K562 (cell line): ENCODE measurements around the gene STT3B. TPM values are rescaled to one million over a fixed set of nuclear protein-coding genes. Genes with fewer than 3 reads are reported as not detected.
A peak's percentile ranks its signal among the peaks of the same experiment; 100 is the strongest.

Experiments used
- ATF1 ChIP-seq, 2 experiments: fragments of 450-650 bp in 1 of 2; IDR thresholded peaks; 2 replicates each; pipeline ENCODE4 v1.6.1; 2016; ENCODE audit warnings: missing compliant biosample characterization in 1 of 2, missing genetic modification characterization in 1 of 2
- CBFB ChIP-seq: sonication (generic); formaldehyde crosslinking; IDR thresholded peaks from 2 replicates; pipeline ENCODE4 v1.4.0; 2020; ENCODE audit warnings: mild to moderate bottlenecking, missing genetic modification reagents
- CREB1 ChIP-seq, 2 experiments: sonication (generic) in 1 of 2; formaldehyde crosslinking in 1 of 2; IDR thresholded peaks; 2 replicates each; pipeline versions ENCODE4 v1.6.1 to v1.8.0; 2012 to 2022; ENCODE audit warnings: inconsistent platforms in 1 of 2, mild to moderate bottlenecking in 1 of 2, missing genetic modification reagents in 1 of 2, moderate library complexity in 1 of 2
- CREBBP ChIP-seq: IDR thresholded peaks from one replicate; pipeline ENCODE4 v1.6.1; 2012; ENCODE audit warnings: low read depth, mild to moderate bottlenecking, control low read depth, inconsistent platforms, low read length
- CREM ChIP-seq: IDR thresholded peaks from 2 replicates; pipeline ENCODE4 v1.6.1; 2014; ENCODE audit warnings: antibody characterized with exemption, low read depth
- ETS2 ChIP-seq: IDR thresholded peaks from 2 replicates; pipeline ENCODE4 v1.6.1; 2016; ENCODE audit warnings: borderline replicate concordance, missing genetic modification characterization, mild to moderate bottlenecking, moderate library complexity, missing compliant biosample characterization; ENCODE audit not compliant: poor library complexity, severe bottlenecking
- GABPB1 ChIP-seq: sonication (generic); formaldehyde crosslinking; IDR thresholded peaks from 2 replicates; pipeline ENCODE4 v1.8.0; 2022; ENCODE audit warnings: mild to moderate bottlenecking, missing genetic modification reagents
- HES1 ChIP-seq: fragments of 450-650 bp; IDR thresholded peaks from 2 replicates; pipeline ENCODE4 v1.6.1; 2016; ENCODE audit warnings: low read depth, mild to moderate bottlenecking, moderate library complexity
- HNRNPK ChIP-seq: fragments of 200-400 bp; formaldehyde crosslinking; IDR thresholded peaks from one replicate; pipeline ENCODE4 v1.6.1; 2018; ENCODE audit warnings: mild to moderate bottlenecking, low read depth, low read length; ENCODE audit not compliant: poor library complexity, severe bottlenecking
- ID3 ChIP-seq, 2 experiments: fragments of 250-450 bp in 1 of 2; fragments of 450-650 bp in 1 of 2; sonication (Bioruptor Pico) in 1 of 2; IDR thresholded peaks; 2 replicates each; pipeline versions ENCODE4 v1.6.1 to v1.8.0; 2016 to 2021; ENCODE audit warnings: mild to moderate bottlenecking in 2 of 2, moderate library complexity in 2 of 2, missing compliant biosample characterization in 1 of 2, missing genetic modification characterization in 1 of 2
- KAT8 ChIP-seq: fragments of 450-650 bp; IDR thresholded peaks from 2 replicates; pipeline ENCODE4 v1.6.1; 2016; ENCODE audit warnings: low read depth, mild to moderate bottlenecking
- MBD1 ChIP-seq: fragments of 250-450 bp; sonication (Bioruptor Pico); IDR thresholded peaks from 2 replicates; pipeline ENCODE4 v1.8.0; 2022; ENCODE audit warnings: inconsistent platforms
- MECOM ChIP-seq: fragments of 250-450 bp; sonication (Bioruptor Pico); IDR thresholded peaks from 2 replicates; pipeline ENCODE4 v1.8.0; 2022; ENCODE audit warnings: inconsistent platforms
- NCOA1 ChIP-seq: fragments of 450-650 bp; IDR thresholded peaks from 2 replicates; pipeline ENCODE4 v1.6.1; 2016; ENCODE audit warnings: low read depth
- NCOA2 ChIP-seq, 2 experiments: fragments of 450-650 bp; IDR thresholded peaks; 2 replicates each; pipeline ENCODE4 v1.6.1; 2018; ENCODE audit warnings: mild to moderate bottlenecking in 2 of 2, moderate library complexity in 1 of 2; ENCODE audit not compliant: partially characterized antibody in 2 of 2
- NCOA6 ChIP-seq: fragments of 450-650 bp; IDR thresholded peaks from 2 replicates; pipeline ENCODE4 v1.6.1; 2017; ENCODE audit warnings: mild to moderate bottlenecking
- PHB2 ChIP-seq: fragments of 450-650 bp; IDR thresholded peaks from 2 replicates; pipeline ENCODE4 v1.6.1; 2017; ENCODE audit warnings: low read depth
- SP1 ChIP-seq: sonication (generic); formaldehyde crosslinking; IDR thresholded peaks from 2 replicates; pipeline ENCODE4 v1.8.1; 2022; ENCODE audit warnings: mild to moderate bottlenecking, missing genetic modification reagents
- SREBF1 ChIP-seq: fragments of 150-350 bp; IDR thresholded peaks from 2 replicates; pipeline ENCODE4 v1.6.1; 2014; ENCODE audit warnings: antibody characterized with exemption, low read depth, low read length, borderline replicate concordance
- TRIM28 ChIP-seq: fragments of 450-650 bp; IDR thresholded peaks from 2 replicates; pipeline ENCODE4 v1.6.1; 2017
- ZBTB7A ChIP-seq: IDR thresholded peaks from 2 replicates; pipeline ENCODE4 v1.6.1; 2011; ENCODE audit warnings: low read depth, mild to moderate bottlenecking, low read length, moderate library complexity, borderline replicate concordance; ENCODE audit not compliant: control insufficient read depth
- ZFP91 ChIP-seq: sonication (generic); formaldehyde crosslinking; IDR thresholded peaks from 2 replicates; pipeline ENCODE4 v1.8.0; 2022; ENCODE audit warnings: mild to moderate bottlenecking, missing genetic modification reagents
- ZNF146 ChIP-seq: IDR thresholded peaks from one replicate; pipeline ENCODE4 v1.6.1; 2018; ENCODE audit warnings: missing compliant biosample characterization; ENCODE audit not compliant: unreplicated experiment
- ZNF174 ChIP-seq: fragments of 250-450 bp; sonication (Bioruptor Pico); IDR thresholded peaks from 2 replicates; pipeline ENCODE4 v1.4.0; 2020; ENCODE audit warnings: mild to moderate bottlenecking
- ZNF239 ChIP-seq: fragments of 250-450 bp; sonication (Bioruptor Pico); IDR thresholded peaks from 2 replicates; pipeline ENCODE4 v1.4.0; 2020; ENCODE audit warnings: mild to moderate bottlenecking
- ZNF696 ChIP-seq: fragments of 250-450 bp; sonication (Bioruptor Pico); conservative IDR thresholded peaks from 2 replicates; pipeline ENCODE4 v1.4.0; 2020; ENCODE audit warnings: mild to moderate bottlenecking, moderate library complexity
- polyA plus RNA-seq, 8 experiments: library from polyadenylated mRNA; depleted of rRNA in 4 of 8; stranded (reverse) in 5 of 8; unstranded in 3 of 8; fragments of >200 nt; fragmentation: Nextera tagmentation in 2 of 8; fragmentation: Illumina TruSeq in 1 of 8; extraction: Ambion mirVana in 2 of 8; extraction: Trizol in 1 of 8; gene quantifications; 2 replicates each; pipeline versions ENCODE4 v1.2.1 to v1.2.3, GENCODE V29; 2011 to 2014; ENCODE audit warnings: inconsistent platforms in 1 of 8, missing spikeins in 1 of 8
- total RNA-seq, 7 experiments: library from RNA; depleted of rRNA in 6 of 7; stranded (reverse); fragments of >200 nt in 6 of 7; fragmentation: Illumina TruSeq in 2 of 7; extraction: Trizol in 2 of 7; gene quantifications; 2 replicates each; pipeline versions ENCODE4 v1.2.1 to v1.2.3, GENCODE V29; 2011 to 2021; ENCODE audit warnings: low replicate concordance in 1 of 7

The STT3B gene
- total and polyA plus RNA-seq, 9 of the 15 experiments (the other 6 are each of a cell fraction or from before 2014, with no cell fraction given): 22.4 to 147 (median 100) TPM

GRCh38 chr3:31486865-31487533 lies 45.7 kb upstream of the STT3B start (continued):
- TF ChIP-seq MECOM: peak; percentile 73; the same call in 1 of the 2 replicates
- TF ChIP-seq CREM: no peak
- no peak for TF ChIP-seq SREBF1
- no peak for TF ChIP-seq ATF1 (CRISPR knock-in tag; IDR thresholded peaks at IDR 0.05)
- 0 out of 2 replicates have a peak, but pooled peaks have one; percentile 18 for TF ChIP-seq ATF1 (tag; IDR thresholded peaks at IDR 0.05)
- TF ChIP-seq GABPB1: no peak
- no peak for TF ChIP-seq ZNF239 (CRISPR knock-in tag)
- TF ChIP-seq KAT8: no peak
- no peak for TF ChIP-seq CREB1 (IDR thresholded peaks at IDR 0.05)
- TF ChIP-seq CREB1 (CRISPR knock-in tag; IDR thresholded peaks at IDR 0.05): no peak
- TF ChIP-seq HNRNPK: no peak
- no peak for TF ChIP-seq NCOA1
- TF ChIP-seq TRIM28: peak; percentile 48; the same call in 1 of the 2 replicates
- no peak for TF ChIP-seq ZFP91 (CRISPR knock-in tag)
- no peak for TF ChIP-seq ETS2 (tag)
- TF ChIP-seq HES1: no peak
- TF ChIP-seq ID3 (CRISPR knock-in tag; IDR thresholded peaks at IDR 0.05): no peak
- TF ChIP-seq ID3 (tag; IDR thresholded peaks at IDR 0.05): no peak
- no peak for TF ChIP-seq CBFB
- no peak for TF ChIP-seq ZNF146 (CRISPR knock-in tag)
- TF ChIP-seq ZNF174 (CRISPR knock-in tag): no peak
- no peak for TF ChIP-seq CREBBP
- TF ChIP-seq MBD1: no peak
- TF ChIP-seq SP1: no peak
- no peak for TF ChIP-seq NCOA2 (IDR thresholded peaks at IDR 0.05; ENCODE audit: partially characterized antibody in 2 of 2)
- no peak for TF ChIP-seq ZBTB7A
- TF ChIP-seq ZNF696: no peak
- no peak for TF ChIP-seq NCOA6
- TF ChIP-seq PHB2: no peak
